Endothelial cell of umbilical vein (primary cell): Measurements from ENCODE around the gene STK38. TPM values are rescaled to one million over a fixed set of nuclear protein-coding genes. Genes with fewer than 3 reads are reported as not detected.

Experiments used
- BruUV-seq: library from RNA; stranded (reverse); fragments of 400-500 nt; replicated peaks from 2 replicates; lab custom pipeline; 2021; lab: Mats Ljungman, UMichigan
- CTCF ChIA-PET: fragments of 300-600, 350-600 bp; sonication (Branson Sonifier 250); formaldehyde crosslinking; loops from one replicate; lab custom pipeline; 2021; ENCODE audit warnings: antibody characterized with exemption, inconsistent platforms; lab: Charles Lee
- POLR2A ChIA-PET: fragments of 300-600, 350-600 bp; sonication (Branson Sonifier 250); formaldehyde crosslinking; loops from one replicate; lab custom pipeline; 2021; ENCODE audit warnings: antibody characterized with exemption, inconsistent platforms; lab: Charles Lee
- DNase-seq: peaks from one replicate; pipeline ENCODE4 v3.0.0-alpha.2; 2011; ENCODE audit warnings: low read depth, low spot score
- FAIRE-seq: peaks from 2 replicates; lab custom pipeline; 2011; peaks lifted over from hg19 to GRCh38; lab: Jason Lieb, UNC
- H2AFZ ChIP-seq: 2 replicates; pipeline ENCODE4 v1.6.0; 2012; ENCODE audit warnings: low read depth, low read length, control low read depth, inconsistent platforms
- H3K27ac ChIP-seq: 2 replicates; pipeline ENCODE4 v1.5.1; 2011; ENCODE audit warnings: low read depth, mild to moderate bottlenecking, control low read depth, low read length, moderate library complexity; ENCODE audit not compliant: insufficient read depth
- H3K27me3 ChIP-seq, 2 experiments: 2 replicates each; pipeline versions ENCODE4 v1.6.0 to v1.6.1; 2011; ENCODE audit warnings: low read length in 2 of 2, mixed read lengths in 1 of 2; ENCODE audit not compliant: control insufficient read depth in 2 of 2, insufficient read depth in 2 of 2
- H3K36me3 ChIP-seq, 2 experiments: 2 replicates in 1 of 2; 3 replicates in 1 of 2; pipeline ENCODE4 v1.5.1; 2011; ENCODE audit warnings: low read length in 2 of 2, mild to moderate bottlenecking in 1 of 2, moderate library complexity in 1 of 2; ENCODE audit not compliant: control insufficient read depth in 2 of 2, insufficient read depth in 2 of 2; ENCODE audit errors: extremely low read depth in 1 of 2
- H3K4me1 ChIP-seq: 3 replicates; pipeline ENCODE4 v1.5.1; 2011; ENCODE audit warnings: mild to moderate bottlenecking, low read length; ENCODE audit not compliant: control insufficient read depth, insufficient read depth; ENCODE audit errors: extremely low read depth
- H3K4me2 ChIP-seq: 2 replicates; pipeline ENCODE4 v1.6.1; 2011; ENCODE audit warnings: low read length, control low read depth, mixed read lengths; ENCODE audit not compliant: insufficient read depth
- H3K4me3 ChIP-seq, 3 experiments: fragments of 200-600 bp in 1 of 3; sonication (generic), shearing (Covaris generic) in 1 of 3; replicated peaks in 1 of 3; 2 replicates each; pipeline ENCODE4 v1.5.1; 2011 to 2016; ENCODE audit warnings: control low read depth in 3 of 3, low read length in 3 of 3, mild to moderate bottlenecking in 2 of 3, inconsistent platforms in 1 of 3, low read depth in 1 of 3, moderate library complexity in 1 of 3; ENCODE audit not compliant: insufficient read depth in 1 of 3
- H3K79me2 ChIP-seq: 2 replicates; pipeline ENCODE4 v1.6.0; 2012; ENCODE audit warnings: low read length, inconsistent platforms; ENCODE audit not compliant: control insufficient read depth, insufficient read depth
- H3K9ac ChIP-seq: replicated peaks from 2 replicates; pipeline ENCODE3; 2011; ENCODE audit warnings: low read length, control low read depth; ENCODE audit not compliant: insufficient read depth; ENCODE audit errors: extremely low read depth
- H3K9me1 ChIP-seq: replicated peaks from 3 replicates; pipeline ENCODE4 v1.6.0; 2011; ENCODE audit warnings: mild to moderate bottlenecking, low read length; ENCODE audit not compliant: control insufficient read depth, insufficient read depth; ENCODE audit errors: extremely low read depth
- H3K9me3 ChIP-seq: replicated peaks from 2 replicates; pipeline ENCODE4 v1.5.1; 2012; ENCODE audit warnings: low read length, inconsistent platforms; ENCODE audit not compliant: control insufficient read depth, insufficient read depth
- H4K20me1 ChIP-seq: replicated peaks from 2 replicates; pipeline ENCODE3; 2011; ENCODE audit warnings: mild to moderate bottlenecking, low read length; ENCODE audit not compliant: control insufficient read depth, insufficient read depth; ENCODE audit errors: extremely low read depth
- CTCF ChIP-seq, 2 donors: IDR thresholded peaks; 1 replicate in 1 of 2; 2 replicates in 1 of 2; pipeline ENCODE4 v1.5.1; 2011; ENCODE audit warnings: low read length in 2 of 2, mild to moderate bottlenecking in 2 of 2, moderate library complexity in 2 of 2, control low read depth in 1 of 2, inconsistent platforms in 1 of 2, low read depth in 1 of 2; ENCODE audit not compliant: insufficient read depth in 1 of 2; ENCODE audit errors: extremely low read depth in 1 of 2
- EZH2 ChIP-seq: IDR thresholded peaks from 2 replicates; pipeline ENCODE4 v1.6.1; 2012; ENCODE audit warnings: borderline replicate concordance, low read depth, mild to moderate bottlenecking, moderate library complexity, low read length, inconsistent platforms; ENCODE audit not compliant: severe bottlenecking
- FOS ChIP-seq: IDR thresholded peaks from 2 replicates; pipeline ENCODE4 v1.6.1; 2011; ENCODE audit warnings: mild to moderate bottlenecking, low read length, moderate library complexity, borderline replicate concordance; ENCODE audit not compliant: insufficient read depth
- GATA2 ChIP-seq: IDR thresholded peaks from 2 replicates; pipeline ENCODE4 v1.7.0; 2011; ENCODE audit warnings: low read depth, mild to moderate bottlenecking, moderate library complexity, mixed read lengths, low read length; ENCODE audit not compliant: insufficient read length, insufficient read depth
- JUN ChIP-seq: IDR thresholded peaks from 2 replicates; pipeline ENCODE4 v1.6.1; 2011; ENCODE audit warnings: borderline replicate concordance, low read depth; ENCODE audit not compliant: insufficient read length, insufficient read depth
- MAX ChIP-seq: IDR thresholded peaks from 2 replicates; pipeline ENCODE4 v1.6.1; 2011; ENCODE audit not compliant: insufficient read depth, insufficient read length
- MYC ChIP-seq: IDR thresholded peaks from one replicate; pipeline ENCODE4 v1.6.1; 2011; ENCODE audit warnings: mild to moderate bottlenecking, low read depth, low read length
- POLR2A ChIP-seq: IDR thresholded peaks from 2 replicates; pipeline ENCODE4 v1.6.1; 2012; ENCODE audit warnings: low read depth, mild to moderate bottlenecking, control low read depth, low read length
- POLR2AphosphoS5 ChIP-seq: IDR thresholded peaks from 2 replicates; pipeline ENCODE4 v1.6.1; 2012; ENCODE audit warnings: low read depth, mild to moderate bottlenecking, control low read depth, low read length, moderate library complexity; ENCODE audit not compliant: insufficient read depth
- dilution Hi-C: fragments of 300-500 bp; cut with MboI; formaldehyde crosslinking; loops from one replicate; pipeline ENCODE4 v1.15.0; 2019; ENCODE audit warnings: low sequenced_read_pairs; ENCODE audit not compliant: extremely low pct_ligation_motif_present
- intact Hi-C: fragments of 100-400 bp; cut with micrococcal nuclease; formaldehyde crosslinking; loops from one replicate; pipeline ENCODE4 v1.10.0; 2022
- polyA plus RNA-seq, 4 experiments: library from polyadenylated mRNA; depleted of rRNA in 3 of 4; stranded (reverse) in 3 of 4; unstranded in 1 of 4; fragments of >200 nt; gene quantifications; 2 replicates each; pipeline versions ENCODE4 v1.2.1 to v1.2.3, GENCODE V29; 2011 to 2012; ENCODE audit warnings: missing spikeins in 1 of 4
- total RNA-seq: library from RNA; stranded (reverse); gene quantifications from 2 replicates; pipeline ENCODE4 v1.2.3, GENCODE V29; 2021

Gene STK38
- total and polyA plus RNA-seq, 2 donors (not counting 3 experiments of a cell fraction or from before 2014, with no cell fraction given) = 10.1 to 30.3 TPM

GRCh38 chr6:36542041-36542440 lies 5.2 kb downstream of the STK38 start:
- FAIRE-seq = no peak
- CTCF ChIA-PET = no interaction called here
- dilution Hi-C loops = no loop called here

More at GRCh38 chr6:36542041-36542440, 5.2 kb downstream of the STK38 start:
- Histone ChIP-seq H3K4me1 (peaks cover 18% of the 10 kb centered on the region), H3K27ac (no peak overlapping the region), H3K79me2 (peaks cover 48% of the 10 kb centered on the region), H3K9ac (no peak overlapping the region), H3K4me2 (no peak overlapping the region), H3K9me1 (no peaks in the 10 kb centered on the region), H3K36me3 (no peaks in the 10 kb centered on the region), H3K9me3 (no peaks in the 10 kb centered on the region), H4K20me1 (peaks cover 4% of the 10 kb centered on the region), H3K4me3 (no peak overlapping the region), H2AFZ (no peak overlapping the region), H3K27me3 (no peaks in the 10 kb centered on the region)
- TF ChIP-seq EZH2 = no peak
- no peak for TF ChIP-seq CTCF (IDR thresholded peaks at IDR 0.05; ENCODE audit: extremely low read depth in 1 of 2, insufficient read depth in 1 of 2, low read depth in 1 of 2, low read length in 2 of 2)
- no peak for TF ChIP-seq GATA2
- no peak for TF ChIP-seq MYC
- TF ChIP-seq MAX = no peak
- TF ChIP-seq JUN = no peak
- TF ChIP-seq FOS = no peak
- TF ChIP-seq POLR2AphosphoS5 = no peak
- no peak for TF ChIP-seq POLR2A
- POLR2A ChIA-PET = no interaction called here
- intact Hi-C loops = no loop called here
- BruUV-seq = no TSS peak
- no peak for DNase-seq
